Measurements from ENCODE around the gene PAPPA2.

The PAPPA2 gene

GRCh38 chr1:176494436-176494835 lies 31.5 kb downstream of the PAPPA2 start:
- DNase-seq (ENCODE audit: low read depth): no peak

DNA sequence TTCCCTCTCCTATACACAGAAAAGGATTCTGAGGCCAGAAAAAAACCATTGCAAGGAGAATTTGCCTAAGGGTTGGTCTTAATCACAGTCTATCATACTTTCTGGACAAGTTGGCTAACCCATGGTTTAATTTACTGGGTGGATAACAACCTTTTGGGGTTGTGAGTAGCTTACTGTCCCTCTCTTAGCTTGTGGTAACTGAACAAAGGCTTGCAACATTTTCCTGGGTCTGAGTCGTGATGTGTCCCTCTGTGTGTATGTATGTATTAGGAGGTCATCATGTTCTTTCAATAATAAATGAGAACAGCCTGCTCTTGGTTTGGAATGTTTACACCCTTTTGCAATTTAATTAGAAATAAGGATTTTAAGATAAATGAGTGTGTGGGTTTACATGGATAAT lies 36.7 kb downstream of the PAPPA2 start:
- no peak for DNase-seq (ENCODE audit: low read depth)

DNA sequence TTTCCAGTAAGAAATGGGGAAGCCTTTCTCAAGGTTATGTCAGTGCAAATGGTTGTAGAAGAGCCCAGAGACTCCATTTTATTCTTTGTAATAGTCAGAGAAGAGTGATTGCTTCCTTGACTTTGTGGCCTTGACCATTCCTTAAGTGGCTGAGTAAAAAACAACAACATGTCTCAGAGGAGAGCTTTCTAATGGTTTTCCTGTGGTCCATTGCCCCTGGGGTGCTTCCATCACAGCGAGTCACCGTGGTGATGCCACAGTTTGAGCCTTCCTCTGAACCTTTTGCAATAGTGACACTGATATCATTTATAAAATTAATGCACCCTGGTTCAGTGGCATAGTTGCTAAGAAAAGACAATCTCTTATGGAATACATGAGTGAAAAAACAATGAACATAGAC lies 38.6 kb downstream of the PAPPA2 start:
- DNase-seq (ENCODE audit: low read depth): no peak

- DNase-seq (ENCODE audit: low read depth): no peak
Observed at GRCh38 chr1:176504848-176505553, 42.0 kb downstream of the PAPPA2 start.

DNA sequence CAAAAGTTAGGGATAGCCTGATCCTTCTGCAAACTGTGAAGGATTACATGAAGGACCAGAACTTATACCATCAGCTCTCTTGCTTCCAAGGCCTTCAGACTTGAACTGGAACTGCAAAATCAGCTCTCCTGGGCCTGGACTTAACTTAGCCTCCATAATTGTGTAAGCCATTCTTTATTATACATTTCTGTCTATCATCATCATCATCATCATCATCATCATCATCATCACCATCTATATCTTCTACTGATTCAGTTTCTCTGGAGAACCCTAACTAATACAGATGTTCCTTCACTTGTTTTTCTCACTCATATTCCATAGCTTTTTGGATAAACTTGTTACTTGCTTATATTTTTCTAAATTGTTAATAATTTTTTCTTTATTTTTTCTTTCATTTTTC lies 50.0 kb downstream of the PAPPA2 start:
- DNase-seq (ENCODE audit: low read depth): no peak

DNA sequence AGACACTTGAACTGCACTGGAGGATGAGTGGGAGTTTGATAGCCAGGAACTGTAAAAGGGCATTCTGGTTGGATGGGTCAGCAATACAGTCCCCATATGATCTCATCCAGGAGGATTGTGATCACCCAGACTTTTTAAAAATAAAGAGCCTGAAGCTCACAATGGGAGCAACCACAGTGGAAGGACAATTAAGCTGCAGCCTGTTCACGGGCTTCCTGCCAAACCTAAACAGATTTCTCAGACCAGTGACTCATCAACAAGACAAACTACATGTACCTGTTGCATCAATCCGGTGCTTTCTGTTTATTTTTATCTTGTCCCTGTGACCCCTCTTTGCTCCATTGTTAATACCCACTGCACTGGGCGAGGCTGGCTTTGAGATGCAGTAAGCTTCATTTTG lies 52.3 kb downstream of the PAPPA2 start:
- DNase-seq (ENCODE audit: low read depth): no peak

- no peak for DNase-seq (ENCODE audit: low read depth)
Observed at GRCh38 chr1:176517484-176517883, 54.5 kb downstream of the PAPPA2 start.

- DNase-seq (ENCODE audit: low read depth): no peak
Observed at GRCh38 chr1:176521211-176521610, 58.2 kb downstream of the PAPPA2 start.

DNA sequence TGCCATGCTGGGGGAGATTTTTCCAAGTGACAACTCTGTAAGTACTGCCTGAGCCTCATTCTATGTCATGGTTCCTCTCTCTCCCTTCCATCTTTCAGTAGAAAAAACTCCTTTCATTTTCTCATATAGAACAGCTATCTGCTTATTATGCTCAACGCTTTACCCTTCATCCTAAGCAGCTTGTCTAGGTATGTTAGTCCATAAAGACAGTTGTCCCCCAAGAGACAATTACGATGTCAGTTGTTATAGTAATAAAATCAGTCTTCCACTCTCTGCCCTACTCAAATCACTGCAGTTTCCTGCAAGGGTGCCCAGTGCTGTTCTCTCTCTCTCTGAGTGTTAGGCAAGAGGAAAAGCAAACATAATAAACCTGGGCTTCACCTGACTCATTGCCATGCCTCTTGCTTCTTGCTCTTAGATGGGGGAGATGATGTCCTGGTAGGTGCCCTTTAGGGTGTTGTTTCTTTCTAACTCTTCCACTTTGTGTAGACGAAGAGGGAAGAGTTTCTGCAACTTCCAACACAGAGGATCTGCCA lies 59.4 kb downstream of the PAPPA2 start:
- DNase-seq (ENCODE audit: low read depth): no peak

DNA sequence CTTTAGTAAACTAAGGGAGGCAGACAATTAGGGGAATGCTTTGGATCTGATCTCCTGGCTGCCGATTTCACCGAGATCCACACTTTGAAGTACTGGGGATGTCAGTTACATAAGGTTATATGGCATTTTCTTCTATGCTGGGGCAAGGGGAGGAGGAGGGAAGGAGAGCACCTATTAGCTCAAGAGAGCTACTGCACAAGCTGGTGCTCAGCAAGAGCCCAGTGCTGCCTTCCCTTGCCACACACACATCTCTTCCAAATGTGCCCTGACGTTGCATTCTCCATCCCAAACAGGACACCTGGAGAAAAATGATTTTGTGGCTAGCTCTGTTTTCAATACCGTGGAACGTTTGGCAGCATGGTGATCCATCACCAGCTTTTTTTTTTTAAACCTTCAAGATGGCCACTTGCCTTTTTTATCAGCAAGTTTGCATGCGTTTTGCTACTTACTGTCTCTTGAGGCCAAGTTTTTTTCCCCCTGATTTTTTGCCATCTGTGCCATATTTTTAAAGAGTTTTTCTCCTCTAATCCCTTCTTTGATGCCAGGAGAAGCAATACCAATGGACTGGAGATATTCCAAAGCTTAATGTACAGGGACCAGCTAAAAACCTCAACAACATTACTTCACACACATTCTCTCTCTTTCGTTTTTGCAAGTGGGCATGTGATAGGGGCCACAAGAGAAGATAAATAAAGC lies 66.6 kb downstream of the PAPPA2 start:
- no peak for DNase-seq (ENCODE audit: low read depth)

- no peak for DNase-seq (ENCODE audit: low read depth)
Observed at GRCh38 chr1:176531036-176531435, 68.1 kb downstream of the PAPPA2 start.

GRCh38 chr1:176531921-176532897 lies 69.2 kb downstream of the PAPPA2 start:
- no peak for DNase-seq (ENCODE audit: low read depth)

DNA sequence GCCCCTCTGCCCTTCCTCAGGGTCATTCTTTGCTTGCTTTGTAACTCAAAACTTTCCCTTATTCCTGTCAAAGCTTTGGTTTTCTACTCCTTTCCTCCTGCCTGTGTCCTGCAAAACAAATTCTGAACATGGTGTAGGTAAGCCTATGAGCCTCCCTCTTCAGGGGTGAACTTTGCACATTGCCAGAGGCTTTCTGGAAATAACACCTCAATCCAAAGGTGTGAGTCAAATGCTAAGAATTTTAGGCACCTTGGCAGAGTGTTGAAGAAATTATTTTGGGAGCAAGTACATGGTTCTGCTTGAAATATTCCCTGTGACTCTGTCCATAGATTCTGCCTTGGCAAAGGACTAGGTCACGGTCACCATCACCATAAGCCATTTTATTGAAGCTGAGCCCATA lies 70.0 kb downstream of the PAPPA2 start:
- no peak for DNase-seq (ENCODE audit: low read depth)

DNA sequence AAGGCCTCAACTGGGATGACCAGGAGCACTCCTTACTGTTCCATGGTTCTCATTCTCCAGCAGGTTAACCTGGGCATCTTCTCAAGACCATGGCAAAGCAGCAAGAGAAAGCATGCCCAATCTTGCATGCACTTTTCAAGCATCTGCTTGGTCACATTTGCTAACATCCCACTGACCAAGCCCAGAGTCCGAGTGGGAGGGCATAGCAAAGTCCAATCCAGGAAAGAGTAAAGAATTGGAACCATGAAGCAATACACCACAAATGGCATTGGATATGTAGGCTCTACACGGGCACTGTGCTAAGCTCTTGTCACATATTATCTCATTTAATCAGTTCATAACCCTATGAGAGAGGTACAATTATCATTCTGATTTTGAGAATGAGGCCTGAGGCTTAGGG lies 73.6 kb downstream of the PAPPA2 start:
- DNase-seq (ENCODE audit: low read depth): no peak

DNA sequence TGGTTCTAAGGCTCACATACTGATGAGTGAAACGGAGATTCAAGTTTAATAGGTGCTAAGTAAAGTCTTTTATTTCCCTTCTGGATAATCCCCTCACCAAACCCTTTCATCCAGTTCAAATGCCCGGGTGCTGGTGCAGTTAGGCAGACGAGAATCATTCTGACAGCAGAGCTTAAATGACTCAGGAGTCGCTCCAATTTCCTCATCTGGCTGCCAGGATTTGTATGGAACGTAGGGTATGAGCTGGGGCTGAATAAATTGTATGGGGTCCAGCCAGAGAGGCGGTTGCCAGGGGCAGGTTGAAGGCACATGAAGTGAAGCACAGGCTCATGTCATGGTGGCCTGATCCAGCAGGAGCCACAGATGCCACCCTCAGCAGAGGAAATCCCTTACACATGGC lies 76.0 kb downstream of the PAPPA2 start:
- no peak for DNase-seq (ENCODE audit: low read depth)

DNA sequence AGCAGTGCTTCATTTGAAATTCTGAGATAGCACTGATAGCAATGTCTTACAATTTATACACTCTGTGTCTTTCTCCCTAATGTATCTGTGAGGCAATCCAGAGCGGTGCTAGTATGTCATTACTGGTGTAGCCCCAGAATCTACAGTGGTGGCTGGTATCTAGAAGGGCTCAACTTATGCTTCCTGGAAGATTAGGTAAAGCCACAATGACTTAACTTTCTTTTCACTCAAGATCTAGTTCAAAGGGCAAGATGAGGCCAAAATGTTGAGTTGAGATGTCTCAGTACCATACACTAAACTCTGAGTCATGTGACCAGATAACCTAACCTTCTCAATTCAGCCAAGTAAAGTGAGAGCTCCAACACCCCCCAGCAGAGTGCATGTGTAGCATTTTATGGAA lies 77.5 kb downstream of the PAPPA2 start:
- no peak for DNase-seq (ENCODE audit: low read depth)

GRCh38 chr1:176541663-176542062 lies 78.7 kb downstream of the PAPPA2 start:
- DNase-seq (ENCODE audit: low read depth): no peak

DNA sequence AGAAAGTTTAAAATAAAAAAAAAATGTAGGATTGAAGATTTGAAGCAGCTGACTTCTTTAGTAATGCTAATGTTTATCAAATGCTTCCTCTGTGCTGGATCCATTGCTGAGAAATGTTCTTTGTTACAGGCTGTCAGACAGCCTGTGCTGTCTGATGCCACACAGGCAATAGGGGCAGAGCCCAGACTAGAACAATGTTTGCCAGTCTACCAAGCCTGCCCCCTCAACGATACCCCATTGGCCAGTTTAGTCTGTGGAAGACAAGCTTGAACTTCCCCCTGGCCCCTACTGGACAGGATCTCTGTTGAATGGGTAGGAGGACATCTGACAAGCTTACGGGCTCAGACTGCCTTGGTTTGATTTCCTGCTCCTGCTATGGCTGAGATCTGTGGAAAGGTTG lies 79.4 kb downstream of the PAPPA2 start:
- DNase-seq (ENCODE audit: low read depth): no peak

- no peak for DNase-seq (ENCODE audit: low read depth)
Observed at GRCh38 chr1:176543360-176544129, 80.6 kb downstream of the PAPPA2 start.

DNA sequence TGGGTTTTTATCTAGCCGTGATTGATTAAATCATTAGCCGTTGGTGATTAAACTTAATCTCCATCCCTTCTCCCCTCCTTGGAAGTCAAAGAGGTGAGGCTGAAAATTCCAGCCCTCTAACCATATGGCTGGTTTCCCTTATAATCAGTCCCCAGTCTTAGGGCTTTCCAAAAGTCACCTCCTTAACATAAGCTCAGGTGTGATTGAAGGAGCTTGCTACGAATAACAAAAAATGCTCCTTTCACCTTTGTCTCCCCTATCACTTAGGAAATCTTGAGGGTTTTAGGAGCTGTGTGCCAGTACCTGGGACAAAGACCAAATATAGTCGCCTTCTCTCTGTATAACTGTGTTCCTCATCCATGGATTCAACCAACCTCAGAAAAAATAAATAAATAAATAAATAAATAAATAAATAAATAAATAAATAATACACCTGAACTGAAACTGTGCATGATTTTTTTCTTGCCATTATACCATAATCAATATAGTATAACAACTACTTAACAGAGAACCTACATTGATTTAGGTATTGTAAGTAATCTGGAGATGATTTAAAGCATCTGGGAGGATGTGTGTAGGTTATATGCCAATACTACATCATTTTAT lies 82.2 kb downstream of the PAPPA2 start:
- no peak for DNase-seq (ENCODE audit: low read depth)

DNA sequence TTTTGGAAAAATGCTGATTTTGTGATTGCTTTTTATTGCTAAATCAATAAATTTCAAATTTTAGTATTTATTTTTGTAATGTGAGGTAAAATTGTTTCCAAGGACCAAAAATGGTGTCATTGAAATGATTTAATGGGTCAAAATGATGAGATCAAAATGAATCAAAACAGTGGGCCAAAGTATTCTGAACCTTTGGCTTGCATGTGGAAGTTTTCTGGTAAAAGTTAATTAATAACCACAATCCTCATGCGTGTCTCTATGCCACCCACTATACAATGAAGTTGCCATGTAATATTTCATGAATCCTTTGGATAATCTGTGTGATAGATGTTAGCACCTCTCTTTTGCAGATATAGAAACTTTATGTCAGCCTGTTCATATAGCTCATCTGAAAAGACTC lies 83.8 kb downstream of the PAPPA2 start:
- DNase-seq (ENCODE audit: low read depth): no peak

Data from activated T-helper 1 cell treated with Interleukin-2 at 50 U/mL for 16 hours (primary cell).